Nephron (organoid): ENCODE data around the gene SYAP1.

Experiments
- H3K27ac Mint-ChIP-seq, 3 experiments: 2 replicates each; pipeline ENCODE4 v1.8.0; 2020; ENCODE audit warnings: mixed read lengths in 3 of 3, mild to moderate bottlenecking in 2 of 3, moderate library complexity in 1 of 3
- H3K27me3 Mint-ChIP-seq: 2 replicates; pipeline ENCODE4 v1.8.0; 2021; ENCODE audit warnings: low read depth, mild to moderate bottlenecking, moderate library complexity, mixed read lengths
- H3K36me3 Mint-ChIP-seq: 2 replicates; pipeline ENCODE4 v1.8.0; 2020; ENCODE audit warnings: low read depth, mixed read lengths
- H3K4me1 Mint-ChIP-seq: 2 replicates; pipeline ENCODE4 v1.8.0; 2020; ENCODE audit warnings: mixed read lengths
- H3K4me3 Mint-ChIP-seq, 3 experiments: 2 replicates each; pipeline ENCODE4 v1.8.0; 2020; ENCODE audit warnings: mild to moderate bottlenecking in 3 of 3, mixed read lengths in 3 of 3, moderate library complexity in 2 of 3
- H3K9me3 Mint-ChIP-seq: 2 replicates; pipeline ENCODE4 v1.8.0; 2020; ENCODE audit warnings: mixed read lengths
- TF ChIP-seq, protein P1 (sequence below), 3 experiments: fragments of 200-600 bp; sonication (generic); IDR thresholded peaks; one replicate each; pipeline ENCODE4 v1.5.0; 2021; ENCODE audit warnings: antibody characterized with exemption in 3 of 3; ENCODE audit not compliant: unreplicated experiment in 3 of 3

Gene SYAP1, protein sequence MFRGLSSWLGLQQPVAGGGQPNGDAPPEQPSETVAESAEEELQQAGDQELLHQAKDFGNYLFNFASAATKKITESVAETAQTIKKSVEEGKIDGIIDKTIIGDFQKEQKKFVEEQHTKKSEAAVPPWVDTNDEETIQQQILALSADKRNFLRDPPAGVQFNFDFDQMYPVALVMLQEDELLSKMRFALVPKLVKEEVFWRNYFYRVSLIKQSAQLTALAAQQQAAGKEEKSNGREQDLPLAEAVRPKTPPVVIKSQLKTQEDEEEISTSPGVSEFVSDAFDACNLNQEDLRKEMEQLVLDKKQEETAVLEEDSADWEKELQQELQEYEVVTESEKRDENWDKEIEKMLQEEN

DNA sequence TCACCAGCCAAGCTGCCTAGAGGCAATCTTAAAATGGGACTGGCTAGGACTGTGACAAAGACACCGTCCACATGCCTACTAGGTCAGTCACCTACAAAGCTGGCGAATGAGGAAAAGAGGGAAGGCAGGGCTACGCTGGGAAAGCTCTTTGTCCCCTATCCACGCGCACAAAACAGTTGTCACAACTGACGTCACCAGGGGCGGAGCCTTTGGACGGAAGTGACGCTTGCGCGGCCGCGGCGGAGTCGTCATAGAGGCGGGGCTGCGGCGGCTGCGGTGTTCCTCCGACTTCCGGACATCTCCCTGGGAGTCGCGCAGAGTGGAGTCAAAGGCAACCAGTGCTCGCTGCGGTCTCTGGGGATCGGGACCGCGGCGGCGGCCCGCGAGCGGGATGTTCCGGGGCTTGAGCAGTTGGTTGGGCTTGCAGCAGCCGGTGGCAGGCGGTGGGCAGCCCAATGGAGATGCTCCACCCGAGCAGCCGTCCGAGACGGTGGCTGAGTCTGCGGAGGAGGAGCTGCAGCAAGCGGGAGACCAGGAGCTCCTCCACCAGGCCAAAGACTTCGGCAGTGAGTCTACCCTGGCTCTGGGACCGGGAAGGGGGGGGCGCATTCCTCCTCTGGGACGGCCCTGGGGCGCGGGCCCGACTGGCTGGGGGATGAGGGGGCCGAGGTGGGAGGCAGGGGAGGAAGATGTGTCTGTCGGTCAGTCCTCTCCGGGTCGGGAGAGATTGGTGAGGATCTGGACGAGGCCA lies at the start of gene SYAP1:
Gene SYAP1, plus strand, starts transcription at position 279 of the 751 bp plus-strand sequence. Its CDS starts 113 bp downstream, at position 392.
- TF ChIP-seq, protein P1, sequence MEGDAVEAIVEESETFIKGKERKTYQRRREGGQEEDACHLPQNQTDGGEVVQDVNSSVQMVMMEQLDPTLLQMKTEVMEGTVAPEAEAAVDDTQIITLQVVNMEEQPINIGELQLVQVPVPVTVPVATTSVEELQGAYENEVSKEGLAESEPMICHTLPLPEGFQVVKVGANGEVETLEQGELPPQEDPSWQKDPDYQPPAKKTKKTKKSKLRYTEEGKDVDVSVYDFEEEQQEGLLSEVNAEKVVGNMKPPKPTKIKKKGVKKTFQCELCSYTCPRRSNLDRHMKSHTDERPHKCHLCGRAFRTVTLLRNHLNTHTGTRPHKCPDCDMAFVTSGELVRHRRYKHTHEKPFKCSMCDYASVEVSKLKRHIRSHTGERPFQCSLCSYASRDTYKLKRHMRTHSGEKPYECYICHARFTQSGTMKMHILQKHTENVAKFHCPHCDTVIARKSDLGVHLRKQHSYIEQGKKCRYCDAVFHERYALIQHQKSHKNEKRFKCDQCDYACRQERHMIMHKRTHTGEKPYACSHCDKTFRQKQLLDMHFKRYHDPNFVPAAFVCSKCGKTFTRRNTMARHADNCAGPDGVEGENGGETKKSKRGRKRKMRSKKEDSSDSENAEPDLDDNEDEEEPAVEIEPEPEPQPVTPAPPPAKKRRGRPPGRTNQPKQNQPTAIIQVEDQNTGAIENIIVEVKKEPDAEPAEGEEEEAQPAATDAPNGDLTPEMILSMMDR (IDR thresholded peaks at IDR 0.05; ENCODE audit: unreplicated experiment in 3 of 3), result no peak
- Mint-ChIP-seq H3K9me3 (no peaks in the 10 kb centered on the region), H3K36me3 (peaks cover 15% of the 10 kb centered on the region), H3K27me3 (no peaks in the 10 kb centered on the region), H3K27ac (peak within 1 kb of the TSS; percentile 100), H3K4me3 (peak within 1 kb of the TSS; percentile 94 to 97 (median 96)), H3K4me1 (peaks cover 48% of the 10 kb centered on the region)

DNA sequence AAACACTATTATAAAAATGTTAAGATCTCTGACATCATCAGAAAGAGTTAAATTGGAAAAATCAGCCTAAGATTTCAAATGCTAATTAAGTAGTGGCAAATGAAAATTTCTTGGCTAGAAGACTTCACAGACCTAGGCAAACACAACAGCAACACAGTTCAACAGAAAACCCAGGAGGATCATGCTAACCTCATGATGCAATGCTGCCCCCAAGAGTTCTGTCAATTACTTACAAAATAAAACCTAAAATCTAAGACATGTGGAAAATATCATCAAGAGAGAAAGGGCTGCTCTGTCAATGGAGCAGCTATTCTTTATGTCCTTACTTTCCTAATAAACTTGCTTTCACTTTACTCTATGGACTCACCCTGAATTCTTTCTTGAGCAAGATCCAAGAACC lies 48.4 kb upstream of the SYAP1 start:
- Mint-ChIP-seq H3K4me1 (no peaks in the 10 kb centered on the region), H3K27ac (peak overlapping the region in 1 of 3 experiments; percentile 1), H3K27me3 (peaks cover 3% of the 10 kb centered on the region), H3K9me3 (no peaks in the 10 kb centered on the region), H3K36me3 (peaks cover 68% of the 10 kb centered on the region), H3K4me3 (no peak overlapping the region)
- TF ChIP-seq, protein P1 (IDR thresholded peaks at IDR 0.05; ENCODE audit: unreplicated experiment in 3 of 3), result peak; percentile 18 to 46 (median 33)

DNA sequence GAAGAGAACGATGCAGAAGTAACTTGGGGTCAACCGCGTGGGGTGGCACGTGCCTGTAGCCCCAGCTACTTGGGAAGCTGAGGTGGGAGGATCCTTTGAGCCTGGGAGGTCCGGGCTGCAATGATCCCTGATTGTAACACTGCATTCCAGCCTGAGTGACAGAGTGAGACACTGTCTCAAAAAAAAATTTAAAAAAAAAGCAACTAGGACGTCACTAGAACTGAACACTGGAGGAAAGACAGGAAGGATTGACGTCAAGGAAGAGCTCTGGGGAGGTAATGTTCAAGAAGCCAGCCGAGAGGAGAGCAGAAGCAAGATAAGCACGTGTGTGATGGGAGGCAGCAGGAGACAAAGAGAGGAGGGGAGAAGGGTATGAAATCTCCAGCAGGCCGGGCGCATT lies 40.7 kb upstream of the SYAP1 start:
- H3K4me3 Mint-ChIP-seq, result no peak overlapping the region

DNA sequence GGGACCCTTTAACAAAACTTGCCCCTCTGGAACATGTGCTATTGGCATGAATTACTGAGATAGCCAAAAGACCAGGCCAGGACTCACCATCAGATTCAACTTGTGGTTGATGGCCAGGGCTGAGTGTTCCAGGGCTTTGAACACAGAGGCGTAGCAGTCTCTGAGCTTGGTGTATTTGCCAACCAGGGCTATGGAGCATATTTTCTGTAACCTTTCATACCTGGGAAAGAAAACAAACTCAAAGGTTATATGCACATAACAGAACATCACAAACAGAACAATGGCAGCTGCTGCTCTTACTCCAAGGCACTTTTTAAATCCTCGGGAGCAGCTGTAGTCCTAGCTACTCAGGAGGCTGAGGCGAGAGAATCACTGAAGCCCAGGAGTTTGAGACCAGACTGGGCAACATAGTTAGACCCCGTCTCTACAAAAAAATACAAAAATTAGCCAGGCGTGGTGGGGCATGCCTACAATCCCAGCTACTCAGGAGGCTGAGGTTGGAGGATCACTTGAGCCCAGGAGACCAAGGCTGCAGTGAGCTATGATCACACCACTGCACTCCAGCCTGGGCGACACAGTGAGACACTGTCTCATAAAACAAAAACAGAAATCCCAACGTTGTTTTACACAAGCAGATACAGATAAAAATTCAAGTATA lies 36.3 kb upstream of the SYAP1 start:
- H3K27ac Mint-ChIP-seq, result no peak overlapping the region
- H3K4me1 Mint-ChIP-seq, result no peaks in the 10 kb centered on the region
- H3K27me3 Mint-ChIP-seq, result no peaks in the 10 kb centered on the region
- no peaks in the 10 kb centered on the region for H3K9me3 Mint-ChIP-seq
- TF ChIP-seq, protein P1 (IDR thresholded peaks at IDR 0.05; ENCODE audit: unreplicated experiment in 3 of 3), result no peak
- no peak overlapping the region for H3K4me3 Mint-ChIP-seq
- peaks cover 66% of the 10 kb centered on the region for H3K36me3 Mint-ChIP-seq

More for the DNA sequence above, 40.7 kb upstream of the SYAP1 start:
- Mint-ChIP-seq H3K4me1 (no peaks in the 10 kb centered on the region), H3K27me3 (no peaks in the 10 kb centered on the region), H3K36me3 (peaks cover 68% of the 10 kb centered on the region), H3K27ac (peak overlapping the region in 1 of 3 experiments; percentile 8), H3K9me3 (no peaks in the 10 kb centered on the region)
- TF ChIP-seq, protein P1 (IDR thresholded peaks at IDR 0.05; ENCODE audit: unreplicated experiment in 3 of 3), result no peak

DNA sequence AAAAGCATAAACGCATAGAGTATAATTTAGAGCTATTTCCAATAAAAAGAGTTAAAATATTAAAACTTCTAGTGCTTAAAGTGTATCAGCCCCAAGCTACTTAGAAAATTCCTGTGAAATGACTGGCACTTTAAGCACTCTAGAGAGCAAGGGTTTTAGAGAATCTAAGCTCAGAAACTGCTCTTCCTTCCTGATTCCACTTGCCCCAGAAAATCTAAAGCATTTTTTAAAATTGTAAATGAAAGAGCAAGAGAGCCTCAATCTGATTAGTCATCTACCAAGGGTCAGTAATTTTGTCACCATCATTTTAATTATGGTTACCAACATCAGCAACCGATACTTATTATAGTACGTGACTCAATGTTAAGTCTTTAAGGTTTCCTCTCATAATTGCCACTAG lies 31.9 kb upstream of the SYAP1 start:
- H3K36me3 Mint-ChIP-seq, result peaks cover 68% of the 10 kb centered on the region
- no peaks in the 10 kb centered on the region for H3K4me1 Mint-ChIP-seq
- H3K27me3 Mint-ChIP-seq, result no peaks in the 10 kb centered on the region
- H3K4me3 Mint-ChIP-seq, result no peak overlapping the region
- no peaks in the 10 kb centered on the region for H3K9me3 Mint-ChIP-seq
- TF ChIP-seq, protein P1 (IDR thresholded peaks at IDR 0.05; ENCODE audit: unreplicated experiment in 3 of 3), result no peak
- no peak overlapping the region for H3K27ac Mint-ChIP-seq
